Brain pericyte (primary cell): ENCODE measurements around the gene TBC1D21.
A peak's percentile ranks its signal among the peaks of the same experiment; 100 is the strongest.

Experiments
- DNase-seq: peaks from one replicate; pipeline ENCODE4 v3.0.0-alpha.2; 2012; ENCODE audit warnings: low read depth, low spot score

The TBC1D21 gene

GRCh38 chr15:73858062-73858461 is 15.3 kb upstream of the TBC1D21 start:
- DNase-seq, result no peak

GRCh38 chr15:73862276-73862675 is 11.1 kb upstream of the TBC1D21 start:
- DNase-seq, result no peak

GRCh38 chr15:73865379-73865778 is 8.0 kb upstream of the TBC1D21 start:
- DNase-seq, result no peak

- no peak for DNase-seq
Measured at GRCh38 chr15:73865904-73866303, 7.5 kb upstream of the TBC1D21 start.

- no peak for DNase-seq
Measured at GRCh38 chr15:73866481-73866880, 6.9 kb upstream of the TBC1D21 start.

GRCh38 chr15:73866881-73867410 is 6.4 kb upstream of the TBC1D21 start:
- no peak for DNase-seq

- no peak for DNase-seq
Measured at GRCh38 chr15:73867426-73867825, 5.9 kb upstream of the TBC1D21 start.

GRCh38 chr15:73867956-73868355 is 5.4 kb upstream of the TBC1D21 start:
- no peak for DNase-seq

- no peak for DNase-seq
Measured at GRCh38 chr15:73869216-73869995, 4.0 kb upstream of the TBC1D21 start.

- no peak for DNase-seq
Measured at GRCh38 chr15:73870700-73871408, 2.5 kb upstream of the TBC1D21 start.

- no peak for DNase-seq
Measured at GRCh38 chr15:73872346-73872745, 1.0 kb upstream of the TBC1D21 start.

GRCh38 chr15:73873889-73874511 is 636 bp downstream of the TBC1D21 start:
- DNase-seq, result peak; percentile 22

GRCh38 chr15:73879426-73879825 is 6.1 kb downstream of the TBC1D21 start:
- DNase-seq, result no peak

GRCh38 chr15:73881579-73882320 is 8.4 kb downstream of the TBC1D21 start:
- no peak for DNase-seq

GRCh38 chr15:73882761-73883419 is 9.5 kb downstream of the TBC1D21 start:
- no peak for DNase-seq

- no peak for DNase-seq
Measured at GRCh38 chr15:73884159-73884558, 10.8 kb downstream of the TBC1D21 start.

- DNase-seq, result no peak
Measured at GRCh38 chr15:73885954-73886700, 12.8 kb downstream of the TBC1D21 start.

GRCh38 chr15:73886717-73887345 is 13.5 kb downstream of the TBC1D21 start:
- DNase-seq, result no peak

GRCh38 chr15:73887481-73887880 is 14.1 kb downstream of the TBC1D21 start:
- DNase-seq, result no peak
